Measurements from ENCODE around the gene PCNA. TPM values are rescaled to one million over a fixed set of nuclear protein-coding genes. Genes with fewer than 3 reads are reported as not detected.

PCNA gene
- 33.6 and 44.2 TPM in 2 replicates for total RNA-seq

DNA sequence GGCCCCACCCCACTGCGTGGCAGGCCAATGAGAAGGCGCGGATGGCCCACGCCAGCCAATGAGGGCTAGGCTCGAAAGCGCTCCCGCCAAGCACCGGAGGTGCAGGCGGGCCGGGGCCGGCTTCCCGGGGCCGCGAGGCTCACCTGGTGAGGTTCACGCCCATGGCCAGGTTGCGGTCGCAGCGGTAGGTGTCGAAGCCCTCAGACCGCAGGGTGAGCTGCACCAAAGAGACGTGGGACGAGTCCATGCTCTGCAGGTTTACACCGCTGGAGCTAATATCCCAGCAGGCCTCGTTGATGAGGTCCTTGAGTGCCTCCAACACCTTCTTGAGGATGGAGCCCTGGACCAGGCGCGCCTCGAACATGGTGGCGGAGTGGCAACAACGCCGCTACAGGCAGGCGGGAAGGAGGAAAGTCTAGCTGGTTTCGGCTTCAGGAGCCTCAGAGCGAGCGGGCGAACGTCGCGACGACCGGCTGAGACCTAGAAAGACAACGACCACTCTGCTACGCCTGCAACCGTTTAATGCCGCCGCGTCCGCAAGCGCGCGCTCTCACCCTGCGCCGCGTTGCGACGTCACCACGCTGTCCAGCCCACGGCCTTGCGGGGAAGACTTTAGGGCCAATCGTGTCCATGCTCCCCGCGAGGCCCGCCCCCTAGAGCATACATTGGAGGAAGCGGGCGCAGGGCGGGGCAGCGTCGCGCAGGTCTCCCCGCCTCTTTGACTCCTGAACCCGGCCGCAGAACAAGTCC lies at the start of gene PCNA:
Gene PCNA (minus strand): TSS at position 524 of the 750 bp plus-strand sequence. CDS start 160 bp downstream, at position 364.

DNA sequence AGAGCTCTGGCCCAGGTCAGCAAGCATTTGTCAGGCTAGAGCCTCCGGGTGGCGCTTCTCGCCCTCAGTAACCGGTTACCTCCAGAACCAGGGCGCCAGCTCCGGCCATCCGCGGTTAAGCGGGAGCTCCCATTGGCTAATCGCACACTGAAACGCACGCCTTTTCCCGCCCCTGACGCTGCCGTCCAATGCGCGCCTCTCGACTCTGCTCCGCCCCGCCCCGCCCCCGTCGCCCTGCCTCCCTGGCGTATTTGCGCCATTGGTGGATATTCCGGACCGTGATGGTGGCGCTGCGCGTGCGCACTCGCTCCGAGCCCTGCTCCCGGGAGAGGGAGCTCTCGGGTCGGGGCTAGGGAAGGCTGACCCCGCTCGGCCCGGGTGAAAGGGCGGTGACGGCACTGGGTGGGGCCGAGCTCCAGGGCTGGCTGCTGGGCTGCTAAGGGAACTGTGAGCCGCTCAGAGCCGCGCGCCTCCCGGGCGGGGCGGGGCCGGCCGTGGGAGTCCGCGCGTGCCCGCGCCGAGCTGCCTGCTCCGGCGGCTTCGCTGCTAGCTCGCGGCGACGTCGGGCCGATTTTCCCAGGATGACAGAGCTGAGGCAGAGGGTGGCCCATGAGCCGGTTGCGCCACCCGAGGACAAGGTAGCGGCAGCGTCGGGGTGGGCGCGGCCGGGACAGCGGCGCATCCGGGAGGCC lies 6.9 kb upstream of the PCNA start, which contains the start of gene CDS2:
Gene CDS2 (plus strand): TSS at position 497 of the 692 bp plus-strand sequence. CDS start 85 bp downstream, at position 582.

Small RNA genes within 50 kb of the gene (small RNA-seq; reads per million reads assigned to genes)
- gene RF00019 (not detected), gene RF00568 (not detected), gene RNA5SP474 (1.6 reads per million, percentile 38 among the genes with 10 or more reads in this experiment)

Other genes with a start within 250 kb of the PCNA start
- 14.1 and 17.5 TPM in 2 replicates for gene SLC23A2, start 118.4 kb downstream of the PCNA start, total RNA-seq
- 103 and 107 TPM in 2 replicates for gene TMEM230, start 6.9 kb downstream of the PCNA start, total RNA-seq
- gene CDS2, start 7.0 kb upstream of the PCNA start, total RNA-seq: 35.7 and 36.7 TPM in 2 replicates
- not detected in 2 replicates for gene PROKR2, start 197.0 kb upstream of the PCNA start, total RNA-seq

Data from hair follicle dermal papilla cell (primary cell).